OCI-LY7 (cell line): Measurements from ENCODE around the gene SLC9A9. TPM values are rescaled to one million over a fixed set of nuclear protein-coding genes. Genes with fewer than 3 reads are reported as not detected.

Experiments
- BruUV-seq: library from RNA; stranded (reverse); fragments of 400-500 nt; replicated peaks from 2 replicates; lab custom pipeline; 2021; lab: Mats Ljungman, UMichigan
- CTCF ChIA-PET: fragments of 300-600 bp; sonication (Branson Sonifier 250); formaldehyde crosslinking; loops from one replicate; lab custom pipeline; 2022; ENCODE audit warnings: antibody characterized with exemption; ENCODE audit not compliant: unreplicated experiment; lab: Charles Lee
- POLR2A ChIA-PET: fragments of 300-600 bp; sonication (Branson Sonifier 250); formaldehyde crosslinking; loops from one replicate; lab custom pipeline; 2022; ENCODE audit warnings: antibody characterized with exemption; lab: Charles Lee
- DNase-seq: peaks from one replicate; pipeline ENCODE4 v3.0.0-alpha.2; 2015; ENCODE audit warnings: low spot score
- H2AFZ ChIP-seq: fragments of 200-600 bp; sonication (generic), shearing (Covaris generic); 2 replicates; pipeline ENCODE4 v1.6.1; 2014; ENCODE audit warnings: mild to moderate bottlenecking, antibody characterized with exemption, low read length, moderate library complexity
- H3K27ac ChIP-seq: fragments of 200-600 bp; sonication (generic); 2 replicates; pipeline ENCODE4 v1.5.1; 2014; ENCODE audit warnings: mixed run types, low read depth, mild to moderate bottlenecking, moderate library complexity, low read length, inconsistent platforms; ENCODE audit not compliant: poor library complexity, severe bottlenecking
- H3K36me3 ChIP-seq: fragments of 200-600 bp; sonication (generic); 2 replicates; pipeline ENCODE4 v1.6.1; 2014; ENCODE audit warnings: mild to moderate bottlenecking, antibody characterized with exemption, low read length, moderate library complexity, mixed read lengths; ENCODE audit not compliant: insufficient read depth
- H3K4me1 ChIP-seq: fragments of 200-600 bp; sonication (generic); 2 replicates; pipeline ENCODE4 v1.5.1; 2014; ENCODE audit warnings: mild to moderate bottlenecking, low read length; ENCODE audit not compliant: insufficient read depth, poor library complexity, severe bottlenecking
- H3K4me2 ChIP-seq: fragments of 200-600 bp; sonication (generic); 2 replicates; pipeline ENCODE4 v1.6.1; 2014; ENCODE audit warnings: mild to moderate bottlenecking, low read length
- H3K4me3 ChIP-seq: fragments of 200-600 bp; sonication (generic); 2 replicates; pipeline ENCODE4 v1.5.1; 2014; ENCODE audit warnings: mild to moderate bottlenecking, low read depth, low read length; ENCODE audit not compliant: poor library complexity, severe bottlenecking
- H3K79me2 ChIP-seq: fragments of 200-600 bp; sonication (generic); 2 replicates; pipeline ENCODE4 v1.6.1; 2016; ENCODE audit warnings: low read depth, mild to moderate bottlenecking, low read length, moderate library complexity, mixed read lengths; ENCODE audit not compliant: insufficient read depth
- H3K9me2 ChIP-seq: fragments of 200-600 bp; sonication (generic); 2 replicates; pipeline ENCODE4 v1.6.1; 2016; ENCODE audit warnings: mild to moderate bottlenecking, low read length, mixed read lengths; ENCODE audit not compliant: insufficient read depth
- H3K9me3 ChIP-seq: fragments of 200-600 bp; sonication (generic); 2 replicates; pipeline ENCODE4 v1.6.1; 2014; ENCODE audit warnings: mild to moderate bottlenecking, mixed run types, low read length, mixed read lengths
- H4K20me1 ChIP-seq: fragments of 200-600 bp; sonication (generic); 2 replicates; pipeline ENCODE4 v1.6.1; 2014; ENCODE audit warnings: mild to moderate bottlenecking, antibody characterized with exemption, low read length, moderate library complexity, mixed read lengths; ENCODE audit not compliant: insufficient read depth
- CTCF ChIP-seq: fragments of 200-600 bp; sonication (generic); conservative IDR thresholded peaks from 2 replicates; pipeline ENCODE4 v1.5.1; 2014; ENCODE audit warnings: mild to moderate bottlenecking, antibody characterized with exemption, low read length, moderate library complexity, mixed read lengths
- EZH2phosphoT487 ChIP-seq: fragments of 200-600 bp; sonication (generic); IDR thresholded peaks from 2 replicates; pipeline ENCODE4 v1.6.1; 2018; ENCODE audit warnings: low read depth, borderline replicate concordance, mild to moderate bottlenecking, mixed run types, antibody characterized with exemption, low read length, moderate library complexity, mixed read lengths
- intact Hi-C: fragments of 100-400 bp; cut with micrococcal nuclease; formaldehyde crosslinking; loops from one replicate; pipeline ENCODE4 v1.10.0; 2022; ENCODE audit not compliant: unreplicated experiment
- total RNA-seq, 2 experiments: library from RNA; depleted of rRNA in 1 of 2; stranded (reverse); fragments of >200 nt in 1 of 2; shearing (Covaris generic) in 1 of 2; gene quantifications; 2 replicates each; pipeline ENCODE4 v1.2.3, GENCODE V29; 2014 to 2022

Gene SLC9A9
- total RNA-seq, 2 experiments from 2014 or later = 9.3 to 14.8 TPM

GRCh38 chr3:143590660-143591059 is 257.6 kb downstream of the SLC9A9 start:
- CTCF ChIA-PET = no interaction called here

GRCh38 chr3:143586576-143586975 is 261.7 kb downstream of the SLC9A9 start:
- ChIA-PET CTCF (no interaction called here), POLR2A (interaction anchor here (1.6 kb wide), 1 partner anchor 18 kb away, joined by 3 read pairs; no protein-coding TSS in a partner anchor)
- Histone ChIP-seq H3K4me3 (no peak overlapping the region), H3K9me3 (no peaks in the 10 kb centered on the region), H4K20me1 (no peaks in the 10 kb centered on the region), H3K4me1 (no peaks in the 10 kb centered on the region), H3K9me2 (no peaks in the 10 kb centered on the region), H3K36me3 (no peaks in the 10 kb centered on the region), H3K4me2 (no peak overlapping the region), H2AFZ (no peak overlapping the region), H3K79me2 (no peaks in the 10 kb centered on the region), H3K27ac (no peak overlapping the region)
- no peak for DNase-seq
- TF ChIP-seq CTCF = no peak
- TF ChIP-seq EZH2phosphoT487 = no peak
- BruUV-seq = no TSS peak
- intact Hi-C loops = no loop called here

More at GRCh38 chr3:143590660-143591059, 257.6 kb downstream of the SLC9A9 start:
- Histone ChIP-seq H3K9me2 (no peaks in the 10 kb centered on the region), H3K4me2 (no peak overlapping the region), H2AFZ (no peak overlapping the region), H3K36me3 (no peaks in the 10 kb centered on the region), H3K4me1 (no peaks in the 10 kb centered on the region), H3K27ac (no peak overlapping the region), H3K4me3 (no peak overlapping the region), H4K20me1 (no peaks in the 10 kb centered on the region), H3K9me3 (no peaks in the 10 kb centered on the region), H3K79me2 (no peaks in the 10 kb centered on the region)
- intact Hi-C loops = no loop called here
- no peak for DNase-seq
- BruUV-seq = no TSS peak
- TF ChIP-seq CTCF (no peak), EZH2phosphoT487 (no peak)
- POLR2A ChIA-PET = no interaction called here

GRCh38 chr3:143585720-143586456 is 262.4 kb downstream of the SLC9A9 start:
- CTCF ChIA-PET = no interaction called here
- Histone ChIP-seq H3K27ac (no peak overlapping the region), H4K20me1 (no peaks in the 10 kb centered on the region), H2AFZ (no peak overlapping the region), H3K4me1 (no peaks in the 10 kb centered on the region), H3K4me3 (no peak overlapping the region), H3K9me3 (no peaks in the 10 kb centered on the region), H3K9me2 (no peaks in the 10 kb centered on the region), H3K36me3 (no peaks in the 10 kb centered on the region), H3K4me2 (no peak overlapping the region), H3K79me2 (no peaks in the 10 kb centered on the region)
- POLR2A ChIA-PET = interaction anchor here (1.6 kb wide), 1 partner anchor 19 kb away, joined by 3 read pairs; no protein-coding TSS in a partner anchor
- no peak for TF ChIP-seq EZH2phosphoT487
- TF ChIP-seq CTCF = no peak
- BruUV-seq = no TSS peak
- intact Hi-C loops = no loop called here
- DNase-seq = no peak
